ENCODE measurements around the gene NDUFA11. TPM values are rescaled to one million over a fixed set of nuclear protein-coding genes. Genes with fewer than 3 reads are reported as not detected.
A peak's percentile ranks its signal among the peaks of the same experiment; 100 is the strongest.

The NDUFA11 gene
- total RNA-seq, 1 experiment from 2014 or later = 243 TPM

DNA sequence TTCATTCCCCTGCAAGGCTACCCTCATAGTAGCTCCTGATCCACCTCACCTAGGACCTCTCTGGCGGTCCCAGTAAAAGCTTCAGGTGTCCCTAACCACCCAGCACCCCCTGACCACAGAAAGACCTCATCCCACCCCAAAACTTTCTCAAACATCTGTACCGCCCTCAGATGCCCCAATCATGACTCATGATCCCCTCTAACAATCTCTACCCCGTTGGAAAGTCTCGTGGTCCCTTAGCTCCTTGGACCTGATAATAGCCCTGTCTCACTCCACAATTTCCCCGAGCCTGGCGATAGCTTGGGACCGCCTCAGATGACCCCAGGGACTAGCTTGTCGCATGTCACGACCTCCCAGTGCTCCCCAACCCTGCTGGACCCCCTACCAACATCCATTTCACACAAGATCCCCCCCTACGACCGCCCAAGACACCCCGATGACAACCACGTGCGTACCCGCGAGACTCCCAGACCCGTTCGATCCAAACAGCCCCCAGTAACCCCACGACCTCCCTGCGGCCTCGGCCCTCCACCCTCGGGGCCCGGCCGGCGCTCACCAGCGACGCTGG, 450 bp downstream of the NDUFA11 start:
- H3K27me3 Mint-ChIP-seq (ENCODE audit: insufficient read depth, unreplicated experiment) = no peaks in the 10 kb centered on the region
- H3K36me3 Mint-ChIP-seq (ENCODE audit: insufficient read depth, unreplicated experiment) = peaks cover 44% of the 10 kb centered on the region
- DNase-seq (ENCODE audit: unreplicated experiment) = peak; percentile 29
- ChIA-PET CTCF (interaction anchor here (0.6 to 1.8 kb wide), 4 partner anchors 23 to 101 kb away, joined by 3 to 13 read pairs (median 3); partner anchors contain the start of gene NRTN), POLR2A (interaction anchor here (0.7 to 4.1 kb wide), 21 partner anchors 11 to 1034 kb away, joined by 3 to 32 read pairs (median 7); partner anchors contain the start of genes CAPS, CATSPERD, DUS3L and LONP1)
- BruUV-seq (replicated peaks) = TSS peak; percentile 49
- H3K4me1 Mint-ChIP-seq (ENCODE audit: insufficient read depth, unreplicated experiment) = peaks cover 6% of the 10 kb centered on the region
- H3K9me3 Mint-ChIP-seq (ENCODE audit: unreplicated experiment) = no peaks in the 10 kb centered on the region
- H3K4me3 Mint-ChIP-seq (ENCODE audit: unreplicated experiment) = peak overlapping the region; percentile 97
- TF ChIP-seq, protein P1, sequence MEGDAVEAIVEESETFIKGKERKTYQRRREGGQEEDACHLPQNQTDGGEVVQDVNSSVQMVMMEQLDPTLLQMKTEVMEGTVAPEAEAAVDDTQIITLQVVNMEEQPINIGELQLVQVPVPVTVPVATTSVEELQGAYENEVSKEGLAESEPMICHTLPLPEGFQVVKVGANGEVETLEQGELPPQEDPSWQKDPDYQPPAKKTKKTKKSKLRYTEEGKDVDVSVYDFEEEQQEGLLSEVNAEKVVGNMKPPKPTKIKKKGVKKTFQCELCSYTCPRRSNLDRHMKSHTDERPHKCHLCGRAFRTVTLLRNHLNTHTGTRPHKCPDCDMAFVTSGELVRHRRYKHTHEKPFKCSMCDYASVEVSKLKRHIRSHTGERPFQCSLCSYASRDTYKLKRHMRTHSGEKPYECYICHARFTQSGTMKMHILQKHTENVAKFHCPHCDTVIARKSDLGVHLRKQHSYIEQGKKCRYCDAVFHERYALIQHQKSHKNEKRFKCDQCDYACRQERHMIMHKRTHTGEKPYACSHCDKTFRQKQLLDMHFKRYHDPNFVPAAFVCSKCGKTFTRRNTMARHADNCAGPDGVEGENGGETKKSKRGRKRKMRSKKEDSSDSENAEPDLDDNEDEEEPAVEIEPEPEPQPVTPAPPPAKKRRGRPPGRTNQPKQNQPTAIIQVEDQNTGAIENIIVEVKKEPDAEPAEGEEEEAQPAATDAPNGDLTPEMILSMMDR (IDR thresholded peaks at IDR 0.05; ENCODE audit: unreplicated experiment) = no peak
- peak overlapping the region; percentile 98 for H3K27ac Mint-ChIP-seq (ENCODE audit: low read depth, unreplicated experiment)
- intact Hi-C loops (cut with micrococcal nuclease) = no loop called here

DNA sequence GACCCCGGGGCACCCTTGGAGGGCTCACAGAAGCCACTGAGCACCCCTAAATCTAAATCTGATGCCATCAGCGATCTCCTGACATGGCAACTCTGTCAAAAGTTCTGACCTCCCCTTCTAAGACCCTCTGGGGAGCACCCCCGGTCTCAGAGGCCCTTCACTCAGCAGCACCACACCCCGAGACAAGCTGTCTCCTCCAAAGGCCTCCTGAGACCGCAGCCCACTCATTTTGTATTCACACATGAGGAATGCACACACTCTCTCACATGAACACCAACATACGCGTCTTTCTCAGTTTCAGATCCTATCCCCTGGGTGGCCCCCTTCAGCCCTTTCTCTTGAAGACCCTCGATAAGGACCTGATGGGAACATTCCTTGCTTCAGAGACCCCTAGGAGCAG, 2.6 kb downstream of the NDUFA11 start:
- intact Hi-C loops (cut with micrococcal nuclease) = no loop called here
- H3K9me3 Mint-ChIP-seq (ENCODE audit: unreplicated experiment) = no peaks in the 10 kb centered on the region
- peaks cover 6% of the 10 kb centered on the region for H3K4me1 Mint-ChIP-seq (ENCODE audit: insufficient read depth, unreplicated experiment)
- no peak for DNase-seq (ENCODE audit: unreplicated experiment)
- H3K4me3 Mint-ChIP-seq (ENCODE audit: unreplicated experiment) = peak overlapping the region; percentile 28
- TF ChIP-seq, protein P1 (IDR thresholded peaks at IDR 0.05; ENCODE audit: unreplicated experiment) = no peak
- BruUV-seq (replicated peaks) = no TSS peak
- H3K36me3 Mint-ChIP-seq (ENCODE audit: insufficient read depth, unreplicated experiment) = peaks cover 38% of the 10 kb centered on the region
- POLR2A ChIA-PET = no interaction called here
- no peak overlapping the region for H3K27ac Mint-ChIP-seq (ENCODE audit: low read depth, unreplicated experiment)
- H3K27me3 Mint-ChIP-seq (ENCODE audit: insufficient read depth, unreplicated experiment) = no peaks in the 10 kb centered on the region
- CTCF ChIA-PET = interaction anchor here (1.0 to 2.8 kb wide), 2 partner anchors 34 to 97 kb away, joined by 3 to 13 read pairs; no protein-coding TSS in a partner anchor

DNA sequence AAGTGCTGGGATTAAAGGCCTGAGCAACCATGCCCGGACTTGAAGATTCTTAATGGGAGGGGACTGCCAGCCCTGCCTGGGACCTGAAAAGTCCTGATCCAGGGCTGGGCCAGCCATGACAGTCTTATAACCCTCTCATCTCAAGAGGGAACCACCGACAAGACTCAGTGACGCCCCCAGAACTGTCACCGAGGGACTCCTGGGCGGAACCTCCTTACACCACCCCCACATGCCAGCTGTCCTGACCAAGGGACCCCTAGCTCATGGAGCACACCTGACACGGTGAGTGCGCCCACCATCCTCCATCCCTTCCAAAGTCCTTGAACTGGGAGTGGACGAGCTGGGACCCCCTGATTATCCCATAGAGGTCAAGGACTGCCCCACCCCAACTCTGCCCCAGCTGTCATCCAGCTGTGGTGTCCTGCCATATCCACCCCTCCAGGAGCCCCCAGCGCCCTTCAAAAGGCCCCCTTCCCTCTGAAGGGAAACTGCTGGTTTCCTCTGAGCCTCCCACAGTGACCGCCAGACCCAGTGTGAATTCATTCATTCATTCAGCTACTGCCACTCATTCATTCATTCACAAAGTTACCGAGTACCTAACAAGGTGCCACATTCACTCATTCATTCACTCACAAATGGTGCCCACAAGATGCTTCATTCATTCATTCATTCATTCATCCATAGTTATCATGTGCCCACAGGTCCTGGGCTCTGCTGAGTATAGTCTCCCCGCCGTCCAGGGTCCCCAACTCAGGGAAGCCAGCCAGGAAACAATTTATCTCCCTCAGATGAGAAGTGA, 3.7 kb downstream of the NDUFA11 start:
- POLR2A ChIA-PET = interaction anchor here (0.6 kb wide), 1 partner anchor 892 kb away, joined by 3 read pairs; no protein-coding TSS in a partner anchor
- no peak for DNase-seq (ENCODE audit: unreplicated experiment)
- Mint-ChIP-seq H3K9me3 (ENCODE audit: unreplicated experiment) (no peaks in the 10 kb centered on the region), H3K36me3 (ENCODE audit: insufficient read depth, unreplicated experiment) (peaks cover 38% of the 10 kb centered on the region), H3K4me1 (ENCODE audit: insufficient read depth, unreplicated experiment) (peaks cover 6% of the 10 kb centered on the region), H3K27ac (ENCODE audit: low read depth, unreplicated experiment) (no peak overlapping the region), H3K27me3 (ENCODE audit: insufficient read depth, unreplicated experiment) (no peaks in the 10 kb centered on the region), H3K4me3 (ENCODE audit: unreplicated experiment) (no peak overlapping the region)
- intact Hi-C loops (cut with micrococcal nuclease) = no loop called here
- no TSS peak for BruUV-seq (replicated peaks)
- CTCF ChIA-PET = interaction anchor here (0.5 to 2.8 kb wide), 3 partner anchors 33 to 104 kb away, joined by 3 to 13 read pairs (median 4); no protein-coding TSS in a partner anchor
- TF ChIP-seq, protein P1 (IDR thresholded peaks at IDR 0.05; ENCODE audit: unreplicated experiment) = no peak
